Adrenal gland (tissue), 12 donors: ENCODE results near the gene IL1RL2. TPM values are rescaled to one million over a fixed set of nuclear protein-coding genes. Genes with fewer than 3 reads are reported as not detected.
A peak's percentile ranks its signal among the peaks of the same experiment; 100 is the strongest.

Experiments used
- DNase-seq, 7 donors: peaks; one replicate each; pipeline ENCODE4 v3.0.0-alpha.2; 2019 to 2020
- H3K27ac ChIP-seq, 5 donors: fragments of 200-600 bp; sonication (generic) in 4 of 5; 1 replicate in 3 of 5; 2 replicates in 2 of 5; pipeline versions ENCODE4 v1.5.1 to v1.8.0; 2016 to 2020; ENCODE audit warnings: mild to moderate bottlenecking in 1 of 5
- H3K27me3 ChIP-seq: fragments of 200-600 bp; 2 replicates; pipeline ENCODE4 v1.8.0; 2021
- H3K36me3 ChIP-seq, 2 donors: fragments of 200-600 bp; replicated peaks in 1 of 2; 1 replicate in 1 of 2; 2 replicates in 1 of 2; pipeline versions ENCODE4 v1.5.1 to v1.8.0; 2018 to 2022
- H3K4me1 ChIP-seq, 2 donors: fragments of 200-600 bp; replicated peaks in 1 of 2; 1 replicate in 1 of 2; 2 replicates in 1 of 2; pipeline versions ENCODE4 v1.5.1 to v1.8.0; 2018 to 2021
- H3K4me3 ChIP-seq, 4 donors: fragments of 200-600 bp; sonication (generic) in 3 of 4; one replicate each; pipeline ENCODE4 v1.5.1; 2016 to 2018
- H3K9me3 ChIP-seq, 3 donors: fragments of 200-600 bp; sonication (generic) in 1 of 3; replicated peaks in 1 of 3; 1 replicate in 2 of 3; 2 replicates in 1 of 3; pipeline versions ENCODE4 v1.5.1 to v1.8.0; 2016 to 2021
- CTCF ChIP-seq, 6 experiments: fragments of 450-650 bp in 4 of 6; fragments of 200-600 bp in 2 of 6; sonication (generic) in 1 of 6; IDR thresholded peaks; 1 replicate in 5 of 6; 2 replicates in 1 of 6; pipeline versions ENCODE4 v1.5.1 to v1.8.0; 2016 to 2021; ENCODE audit warnings: antibody characterized with exemption in 6 of 6, mild to moderate bottlenecking in 2 of 6, moderate library complexity in 1 of 6
- POLR2A ChIP-seq, 2 donors: fragments of 450-650 bp; IDR thresholded peaks; one replicate each; pipeline ENCODE4 v1.6.1; 2017; ENCODE audit warnings: antibody characterized with exemption in 2 of 2, mild to moderate bottlenecking in 2 of 2, moderate library complexity in 1 of 2
- WGBS, 4 donors: extraction: QIAGEN DNeasy Blood & Tissue Kit in 2 of 4; methylation state at CpG; one replicate each; pipeline versions ENCODE4 v1.1.5 to v1.1.7; 2013 to 2017; 5-methylcytosine and 5-hydroxymethylcytosine counted together
- intact Hi-C, 2 donors: fragments of 100-400 bp; cut with DNase I; formaldehyde crosslinking; loops; one replicate each; pipeline versions ENCODE4 v1.14.1 to v1.15.0; 2022 to 2023
- polyA plus RNA-seq, 3 donors: library from polyadenylated mRNA; stranded (reverse); fragments of 200-250 nt in 2 of 3; fragments of 350-450 nt in 1 of 3; fragmentation: Illumina TruSeq in 1 of 3; extraction: RNeasy Lipid Tissue Mini Kit (QIAGEN cat#74804) in 1 of 3; gene quantifications; one replicate each; pipeline ENCODE4 v1.2.3, GENCODE V29; 2013 to 2014
- total RNA-seq, 9 donors: library from RNA; depleted of rRNA in 4 of 9; stranded (reverse); fragments of >200 nt in 4 of 9; fragments of 120-200 nt in 1 of 9; fragmentation: NEBNext Ultra II Directional in 1 of 9; extraction: Animal tissue kit (Norgen Biotek cat#: 25700) in 1 of 9; gene quantifications; one replicate each; pipeline versions ENCODE4 v1.1.0 to v1.2.4, GENCODE V29; 2013 to 2023
- donor health status: healthy with polysubstance abuse.
- donor health status: Bipolar disorder and iron deficiency.
- donor health status: DM: yes; HTN: yes; CAD: no.
- donor health status: DM: no; HTN: no; CAD: no.
- donor health status: DM: no; HTN: no; CAD: no.
- donor health status: DM: yes; HTN: yes; CAD: no.

Gene IL1RL2
- total and polyA plus RNA-seq, 12 donors: 0.22 to 4.6 (median 1.7) TPM

GRCh38 chr2:102208774-102209173 is 22.0 kb downstream of the IL1RL2 start:
- no peak overlapping the region for H3K4me3 ChIP-seq
- intact Hi-C loops: no loop called here
- no peak overlapping the region for H3K27ac ChIP-seq
- H3K9me3 ChIP-seq: no peaks in the 10 kb centered on the region
- no peaks in the 10 kb centered on the region for H3K27me3 ChIP-seq
- H3K36me3 ChIP-seq: no peaks in the 10 kb centered on the region
- no peaks in the 10 kb centered on the region for H3K4me1 ChIP-seq
- peak in 1 of 7 donors; percentile 66 for DNase-seq
- no peak for TF ChIP-seq CTCF (IDR thresholded peaks at IDR 0.05)
- no peak for TF ChIP-seq POLR2A (IDR thresholded peaks at IDR 0.05)

- no peak for TF ChIP-seq CTCF (IDR thresholded peaks at IDR 0.05)
- TF ChIP-seq POLR2A (IDR thresholded peaks at IDR 0.05): no peak
- H3K36me3 ChIP-seq: no peaks in the 10 kb centered on the region
- no peak for DNase-seq
- H3K4me1 ChIP-seq: no peaks in the 10 kb centered on the region
- WGBS, 4 donors: 0 to 92% (median 49%) methylated on average over 1 of the region's 1 CpG
- H3K27ac ChIP-seq: no peak overlapping the region
- intact Hi-C loops: no loop called here
- H3K4me3 ChIP-seq: no peak overlapping the region
- no peaks in the 10 kb centered on the region for H3K27me3 ChIP-seq
- no peaks in the 10 kb centered on the region for H3K9me3 ChIP-seq
Measured at GRCh38 chr2:102209474-102209873, 22.7 kb downstream of the IL1RL2 start.

- no peak for DNase-seq
- Histone ChIP-seq H3K9me3 (peaks cover 0 to 18% (median 8%) of the 10 kb centered on the region in 3 donors), H3K4me3 (no peak overlapping the region), H3K27me3 (no peaks in the 10 kb centered on the region), H3K36me3 (no peaks in the 10 kb centered on the region), H3K27ac (no peak overlapping the region), H3K4me1 (no peaks in the 10 kb centered on the region)
- intact Hi-C loops: no loop called here
- no peak for TF ChIP-seq CTCF (IDR thresholded peaks at IDR 0.05)
- TF ChIP-seq POLR2A (IDR thresholded peaks at IDR 0.05): no peak
Measured at GRCh38 chr2:102217032-102217431, 30.2 kb downstream of the IL1RL2 start.

- Histone ChIP-seq H3K9me3 (no peaks in the 10 kb centered on the region), H3K27me3 (no peaks in the 10 kb centered on the region), H3K4me3 (no peak overlapping the region), H3K4me1 (peaks cover 10 to 26% of the 10 kb centered on the region in 2 donors), H3K27ac (no peak overlapping the region), H3K36me3 (no peaks in the 10 kb centered on the region)
- WGBS, 4 donors: 71 to 90% (median 85%) methylated on average over 7 to 8 of the region's 8 CpGs
- intact Hi-C loops: no loop called here
- no peak for TF ChIP-seq CTCF (IDR thresholded peaks at IDR 0.05)
- TF ChIP-seq POLR2A (IDR thresholded peaks at IDR 0.05): no peak
- no peak for DNase-seq
Measured at GRCh38 chr2:102224824-102225739, 38.3 kb downstream of the IL1RL2 start.
